GM18505 (cell line): Measurements from ENCODE around the gene GLMP.

Source experiments
- ATAC-seq: cut with Tn5 transposase; IDR thresholded peaks from one replicate; pipeline ENCODE4 v1.9.1; 2021; ENCODE audit not compliant: unreplicated experiment
- POLR2A ChIP-seq: IDR thresholded peaks from 4 replicates; pipeline ENCODE4 v1.6.1; 2011; ENCODE audit warnings: borderline replicate concordance; ENCODE audit not compliant: insufficient read depth, insufficient read length; ENCODE audit errors: extremely low read depth

GLMP gene

DNA sequence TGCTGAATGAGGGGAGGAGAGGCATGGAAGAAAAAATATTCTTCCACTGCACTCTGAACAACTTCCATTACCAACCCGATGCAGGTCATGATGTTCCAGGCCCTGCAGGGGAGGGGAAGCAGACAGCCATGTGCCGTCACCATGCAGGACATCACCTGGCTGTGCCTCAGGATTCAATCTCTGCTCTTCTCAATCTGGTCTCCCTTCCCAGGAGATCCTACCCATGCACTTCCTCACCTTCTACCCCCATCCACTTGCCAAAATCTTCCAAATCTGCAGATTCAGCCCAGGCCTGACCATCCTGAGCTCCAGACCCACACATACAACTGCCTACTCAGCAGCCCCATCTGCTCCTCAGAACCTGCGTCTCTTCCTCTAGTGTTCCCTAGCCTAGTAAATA lies 41.8 kb downstream of the GLMP start:
- no peak for ATAC-seq

DNA sequence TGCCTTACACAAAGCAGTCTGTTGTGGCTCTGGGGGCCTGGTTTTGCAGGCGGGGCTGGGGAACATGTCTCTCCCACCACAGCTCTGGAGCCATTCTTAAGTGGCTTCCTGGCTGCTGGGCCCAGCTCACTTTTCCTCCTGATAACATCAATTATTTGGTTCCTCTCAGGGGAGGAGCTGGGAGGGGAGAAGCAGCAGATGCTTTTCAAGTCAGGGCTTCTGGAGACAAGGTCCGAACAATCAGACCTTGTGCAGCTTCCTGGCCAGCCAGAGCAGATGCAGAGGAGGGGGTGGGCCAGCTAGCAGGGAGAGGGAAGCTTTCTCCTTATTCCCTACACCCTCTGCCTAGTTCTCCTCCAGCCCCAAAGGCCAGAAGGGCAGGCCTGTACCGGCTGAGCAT lies 44.0 kb downstream of the GLMP start:
- no peak for ATAC-seq
- TF ChIP-seq POLR2A: no peak

More for the DNA sequence above, 41.8 kb downstream of the GLMP start:
- TF ChIP-seq POLR2A: no peak

DNA sequence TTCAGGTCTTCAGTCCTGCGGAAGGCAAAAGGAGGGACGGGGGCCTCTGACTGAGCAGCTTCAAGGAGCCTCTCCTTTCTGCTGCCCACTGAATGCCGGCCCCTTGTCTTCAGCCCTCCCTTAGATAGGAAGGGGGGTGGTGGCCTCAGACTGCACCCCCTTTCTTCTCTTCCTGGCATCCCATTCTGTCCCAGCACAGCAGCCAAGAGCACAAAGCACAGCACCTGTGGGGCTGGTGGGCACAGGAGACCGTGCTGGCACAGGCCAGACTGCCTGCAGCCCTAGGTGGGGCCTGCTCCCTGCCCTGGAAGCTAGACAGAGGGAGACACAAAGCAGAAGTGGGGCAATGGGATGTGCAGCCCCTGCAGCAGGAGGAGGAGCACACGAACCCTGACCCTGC lies 45.9 kb downstream of the GLMP start:
- no peak for ATAC-seq
- no peak for TF ChIP-seq POLR2A

GRCh38 chr1:156248323-156248683 lies 47.2 kb downstream of the GLMP start:
- no peak for TF ChIP-seq POLR2A
- no peak for ATAC-seq

- TF ChIP-seq POLR2A: no peak
- ATAC-seq: no peak
These were observed 47.8 kb downstream of the GLMP start, which contains the start of gene PAQR6 for GRCh38 chr1:156247460-156248322. TSS of gene PAQR6 (minus strand) at chr1:156248056. CDS start at chr1:156246731, 1,325 bp downstream.

GRCh38 chr1:156246781-156247459 lies 48.6 kb downstream of the GLMP start:
- ATAC-seq: no peak
- no peak for TF ChIP-seq POLR2A

DNA sequence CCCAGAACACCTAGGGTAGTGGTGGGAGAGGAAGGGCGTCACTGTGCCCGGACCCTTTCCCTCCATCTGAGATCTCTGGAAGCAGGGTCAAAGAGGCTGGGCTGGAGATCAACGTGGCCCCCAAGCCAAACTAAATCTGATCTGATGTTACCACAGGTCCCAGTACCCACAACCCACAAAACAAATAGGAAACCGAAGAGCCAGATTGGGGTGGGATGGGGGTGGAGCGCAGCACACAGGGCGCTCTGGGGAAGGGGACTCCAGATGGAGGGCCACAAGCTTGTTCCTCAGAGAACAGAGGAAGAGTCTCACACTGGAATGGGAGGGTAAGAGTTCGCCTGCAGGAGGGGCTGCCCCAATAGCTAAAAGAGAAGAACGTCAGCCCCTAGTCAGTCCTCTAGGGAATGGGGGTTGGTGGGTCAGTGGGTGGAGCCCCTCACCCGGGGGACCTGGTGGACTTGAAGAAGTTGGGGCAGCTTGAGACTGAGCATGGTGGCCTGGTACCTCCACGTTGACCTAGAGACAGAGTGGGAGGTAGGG lies 49.2 kb downstream of the GLMP start:
- TF ChIP-seq POLR2A: no peak
- ATAC-seq: no peak

- no peak for ATAC-seq
- TF ChIP-seq POLR2A: peak; percentile 29
These were observed 49.8 kb downstream of the GLMP start for GRCh38 chr1:156245451-156246232.

DNA sequence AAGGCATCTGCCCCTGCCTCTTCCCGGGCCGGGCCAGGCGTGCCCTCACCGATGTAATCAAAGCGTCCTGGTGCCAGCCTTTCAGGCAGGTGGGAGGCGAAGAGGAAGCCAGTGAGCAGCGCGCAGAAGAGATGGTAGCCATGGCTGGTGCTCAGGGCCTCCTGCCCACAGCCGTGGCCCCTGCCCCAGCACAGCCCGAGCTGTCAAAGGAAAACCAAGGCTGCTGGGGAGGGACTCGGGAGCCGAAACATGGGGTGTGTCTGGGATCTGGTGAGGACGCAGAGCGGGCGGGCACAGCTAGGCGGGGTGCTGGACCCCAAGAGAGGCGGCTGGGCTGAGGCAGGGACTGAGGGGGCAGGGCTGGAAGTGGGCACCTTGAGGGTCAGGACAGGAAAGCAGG lies 50.8 kb downstream of the GLMP start:
- no peak for ATAC-seq
- TF ChIP-seq POLR2A: no peak

GRCh38 chr1:156244126-156244525 lies 51.4 kb downstream of the GLMP start:
- no peak for ATAC-seq
- no peak for TF ChIP-seq POLR2A

DNA sequence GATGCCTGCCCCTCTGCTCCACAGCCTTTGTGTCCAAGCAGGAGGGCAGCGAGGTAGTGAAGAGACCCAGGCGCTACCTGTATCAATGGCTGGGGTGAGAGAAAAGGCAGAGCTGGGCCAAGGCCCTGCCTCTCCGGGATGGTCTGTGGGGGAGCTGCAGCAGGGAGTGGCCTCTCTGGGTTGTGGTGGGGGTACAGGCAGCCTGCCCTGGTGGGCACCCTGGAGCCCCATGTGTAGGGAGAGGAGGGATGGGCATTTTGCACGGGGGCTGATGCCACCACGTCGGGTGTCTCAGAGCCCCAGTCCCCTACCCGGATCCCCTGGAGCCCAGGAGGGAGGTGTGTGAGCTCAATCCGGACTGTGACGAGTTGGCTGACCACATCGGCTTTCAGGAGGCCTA lies 52.7 kb downstream of the GLMP start:
- no peak for ATAC-seq
- no peak for TF ChIP-seq POLR2A
